PC-3 (cell line): ENCODE measurements around the gene CAPN5. TPM values are rescaled to one million over a fixed set of nuclear protein-coding genes. Genes with fewer than 3 reads are reported as not detected.

Experiments
- ATAC-seq: fragments of 200-7000 bp; cut with Tn5 transposase; 2 replicates; pipeline ENCODE4 v1.9.1; 2020; ENCODE audit warnings: mild to moderate bottlenecking, moderate library complexity
- BruUV-seq: library from RNA; stranded (reverse); fragments of 400-500 nt; replicated peaks from 2 replicates; lab custom pipeline; 2021; lab: Mats Ljungman, UMichigan
- CTCF ChIA-PET: fragments of 300-600 bp; sonication (Branson Sonifier 250); formaldehyde crosslinking; loops from one replicate; lab custom pipeline; 2022; ENCODE audit warnings: antibody characterized with exemption; lab: Charles Lee
- POLR2A ChIA-PET: fragments of 300-600 bp; sonication (Branson Sonifier 250); formaldehyde crosslinking; loops from one replicate; lab custom pipeline; 2022; ENCODE audit warnings: antibody characterized with exemption; ENCODE audit not compliant: unreplicated experiment; lab: Charles Lee
- DNase-seq: peaks from one replicate; pipeline ENCODE4 v3.0.0-alpha.2; 2015
- H2AFZ ChIP-seq: fragments of 300-600 bp; sonication (generic); 2 replicates; pipeline ENCODE4 v1.6.0; 2016; ENCODE audit warnings: antibody characterized with exemption, low read length
- H3F3A ChIP-seq: fragments of 300-600 bp; sonication (generic); one replicate; pipeline ENCODE4 v1.6.0; 2017; ENCODE audit warnings: antibody characterized with exemption, low read length, control low read depth, mild to moderate bottlenecking; ENCODE audit not compliant: unreplicated experiment
- H3K27ac ChIP-seq: fragments of 300-600 bp; sonication (generic); 2 replicates; pipeline ENCODE4 v1.5.1; 2016; ENCODE audit warnings: mild to moderate bottlenecking, low read length
- H3K27me3 ChIP-seq: fragments of 300-600 bp; sonication (generic); 2 replicates; pipeline ENCODE4 v1.6.1; 2016; ENCODE audit warnings: low read length, mixed read lengths
- H3K36me3 ChIP-seq: fragments of 300-600 bp; sonication (generic); 2 replicates; pipeline ENCODE4 v1.6.1; 2016; ENCODE audit warnings: low read depth, mixed run types, low read length, mixed read lengths
- H3K4me1 ChIP-seq: fragments of 300-600 bp; sonication (generic); 2 replicates; pipeline ENCODE4 v1.5.1; 2016; ENCODE audit warnings: low read length; ENCODE audit not compliant: insufficient read depth
- H3K4me2 ChIP-seq: fragments of 300-600 bp; sonication (generic); 2 replicates; pipeline ENCODE4 v1.6.0; 2016; ENCODE audit warnings: low read length
- H3K4me3 ChIP-seq: fragments of 300-600 bp; sonication (generic); 2 replicates; pipeline ENCODE4 v1.5.1; 2016; ENCODE audit warnings: mild to moderate bottlenecking, low read length, mixed read lengths
- H3K79me2 ChIP-seq: fragments of 300-600 bp; sonication (generic); 2 replicates; pipeline ENCODE4 v1.6.1; 2017; ENCODE audit warnings: low read length, mixed read lengths
- H3K9ac ChIP-seq: fragments of 300-600 bp; sonication (generic); 2 replicates; pipeline ENCODE4 v1.6.0; 2016; ENCODE audit warnings: mild to moderate bottlenecking, low read length
- H3K9me2 ChIP-seq: fragments of 300-600 bp; sonication (generic); replicated peaks from 2 replicates; pipeline ENCODE4 v1.6.1; 2016; ENCODE audit warnings: mixed run types, low read length, mixed read lengths
- H3K9me3 ChIP-seq: fragments of 300-600 bp; sonication (generic); 2 replicates; pipeline ENCODE4 v1.6.1; 2016; ENCODE audit warnings: low read length, mixed read lengths
- H4K20me1 ChIP-seq: fragments of 300-600 bp; sonication (generic); 2 replicates; pipeline ENCODE4 v1.6.1; 2016; ENCODE audit warnings: low read length, mixed read lengths
- CTCF ChIP-seq: fragments of 300-600 bp; sonication (generic); conservative IDR thresholded peaks from 2 replicates; pipeline ENCODE4 v1.5.1; 2017; ENCODE audit warnings: antibody characterized with exemption, low read depth, mild to moderate bottlenecking, low read length
- EZH2 ChIP-seq: fragments of 300-600 bp; sonication (generic); IDR thresholded peaks from one replicate; pipeline ENCODE4 v1.6.1; 2017; ENCODE audit warnings: antibody characterized with exemption, mild to moderate bottlenecking, low read length; ENCODE audit not compliant: unreplicated experiment
- EZH2phosphoT487 ChIP-seq: fragments of 300-600 bp; sonication (generic); IDR thresholded peaks from 2 replicates; pipeline ENCODE4 v1.6.1; 2018; ENCODE audit warnings: mild to moderate bottlenecking, antibody characterized with exemption, low read length, borderline replicate concordance
- intact Hi-C: fragments of 100-400 bp; cut with micrococcal nuclease; formaldehyde crosslinking; loops from 2 replicates; pipeline ENCODE4 v1.9.0; 2023
- total RNA-seq: library from RNA; depleted of rRNA; stranded (reverse); fragments of >200 nt; gene quantifications from 2 replicates; pipeline ENCODE4 v1.2.3, GENCODE V29; 2014; rRNA removed

Gene CAPN5
- total RNA-seq, 1 experiment from 2014 or later = 6.3 TPM

DNA sequence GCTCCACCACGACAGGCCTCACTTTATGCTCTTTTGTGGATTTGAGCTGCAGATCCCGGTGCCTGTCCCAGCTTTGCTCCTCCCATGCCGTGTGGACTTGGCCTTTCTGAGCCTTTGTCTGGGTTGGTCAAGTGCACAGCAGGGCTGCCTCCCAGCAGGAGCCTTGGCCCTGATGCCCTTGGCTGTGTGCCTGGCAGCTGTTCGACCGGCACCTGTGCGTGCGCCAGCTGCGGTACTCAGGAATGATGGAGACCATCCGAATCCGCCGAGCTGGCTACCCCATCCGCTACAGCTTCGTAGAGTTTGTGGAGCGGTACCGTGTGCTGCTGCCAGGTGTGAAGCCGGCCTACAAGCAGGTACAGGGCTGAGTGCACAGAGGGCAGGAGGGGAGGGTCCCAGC is 107.8 kb downstream of the CAPN5 start:
- Histone ChIP-seq H3K9ac (no peak overlapping the region), H3K27ac (no peak overlapping the region), H2AFZ (no peak overlapping the region), H3K4me2 (no peak overlapping the region), H3K4me3 (no peak overlapping the region), H3K36me3 (no peaks in the 10 kb centered on the region), H4K20me1 (no peaks in the 10 kb centered on the region), H3K27me3 (no peaks in the 10 kb centered on the region), H3K9me2 (no peaks in the 10 kb centered on the region), H3K4me1 (no peaks in the 10 kb centered on the region), H3K79me2 (no peaks in the 10 kb centered on the region), H3K9me3 (no peaks in the 10 kb centered on the region), H3F3A (no peaks in the 10 kb centered on the region)
- ChIA-PET POLR2A (no interaction called here), CTCF (no interaction called here)
- DNase-seq (no peak), ATAC-seq (no peak)
- intact Hi-C loops = no loop called here
- TF ChIP-seq CTCF (no peak), EZH2phosphoT487 (no peak), EZH2 (no peak)
- no TSS peak for BruUV-seq

DNA sequence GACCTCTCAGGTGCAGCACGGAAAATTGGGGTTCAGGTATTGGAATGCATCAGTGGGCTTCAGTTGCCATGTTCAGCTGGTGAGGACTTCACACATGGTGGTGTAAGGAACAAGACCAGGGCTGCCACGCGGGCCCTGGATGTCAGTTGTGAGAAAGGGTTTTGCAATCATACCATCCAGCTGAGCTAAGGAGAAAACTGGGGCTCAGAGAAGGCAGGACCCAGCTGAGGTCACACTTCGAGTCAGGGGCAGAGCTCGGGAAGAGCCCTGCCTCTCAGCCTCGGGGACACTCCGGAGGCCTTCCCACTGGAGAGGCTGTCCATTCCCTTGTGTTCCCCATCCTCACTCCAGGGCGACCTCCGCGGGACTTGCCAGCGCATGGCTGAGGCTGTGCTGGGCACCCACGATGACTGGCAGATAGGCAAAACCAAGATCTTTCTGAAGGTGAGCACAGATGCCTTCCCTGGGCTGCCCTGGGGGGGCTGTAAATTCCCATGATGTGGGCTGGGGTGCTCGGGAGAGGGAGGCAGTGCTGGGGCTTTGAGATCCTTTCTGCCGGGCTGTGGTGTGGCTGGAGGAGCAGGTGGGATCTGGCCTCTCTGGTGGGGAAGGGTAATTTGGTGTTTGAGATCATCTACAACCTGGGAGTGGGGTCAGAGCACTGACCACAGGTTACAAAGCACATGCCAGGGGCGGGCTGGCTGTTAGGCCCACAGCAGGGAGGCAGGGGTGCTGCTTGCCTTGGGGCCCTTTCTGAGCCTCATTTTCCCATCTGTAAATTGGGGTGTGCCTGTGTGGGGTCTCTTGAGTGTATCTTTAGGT is 108.5 kb downstream of the CAPN5 start:
- Histone ChIP-seq H3K27me3 (no peaks in the 10 kb centered on the region), H3K9ac (no peak overlapping the region), H3K27ac (no peak overlapping the region), H4K20me1 (no peaks in the 10 kb centered on the region), H3K9me2 (no peaks in the 10 kb centered on the region), H3K79me2 (no peaks in the 10 kb centered on the region), H3K4me1 (no peaks in the 10 kb centered on the region), H3K4me2 (no peak overlapping the region), H3K36me3 (no peaks in the 10 kb centered on the region), H3F3A (no peaks in the 10 kb centered on the region), H3K4me3 (no peak overlapping the region), H3K9me3 (no peaks in the 10 kb centered on the region), H2AFZ (no peak overlapping the region)
- no peak for TF ChIP-seq EZH2
- no peak for TF ChIP-seq EZH2phosphoT487
- TF ChIP-seq CTCF = no peak
- intact Hi-C loops = no loop called here
- no peak for DNase-seq
- ATAC-seq = no peak
- ChIA-PET POLR2A (no interaction called here), CTCF (no interaction called here)
- no TSS peak for BruUV-seq

Other genes starting within 250 kb of the CAPN5 start
- gene ACER3, start 206.1 kb upstream of the CAPN5 start, total RNA-seq = 17.3 and 18.5 TPM in 2 replicates
- 0.04 TPM in 1 of 2 replicates, not detected in the other for gene B3GNT6, start 32.6 kb upstream of the CAPN5 start, total RNA-seq
- not detected in 2 replicates for gene OMP, start 35.9 kb downstream of the CAPN5 start, total RNA-seq
- gene MYO7A, start 61.3 kb downstream of the CAPN5 start, total RNA-seq = 0.66 and 1.2 TPM in 2 replicates
- not detected in 2 replicates for gene GDPD4, start 234.7 kb downstream of the CAPN5 start, total RNA-seq